Type B pancreatic cell (in vitro differentiated cells): Measurements from ENCODE around the gene UBAP2L. TPM values are rescaled to one million over a fixed set of nuclear protein-coding genes. Genes with fewer than 3 reads are reported as not detected.
"Not testable (repeated sequence)": the region's sequence is repeated elsewhere in the genome, so short reads cannot be mapped to it uniquely, and the experiment has no call there.

Experiments used
- DNase-seq: peaks from one replicate; pipeline ENCODE4 v3.0.0; 2021; ENCODE audit warnings: mixed read lengths; ENCODE audit not compliant: unreplicated experiment; ENCODE audit errors: extremely low spot score
- H3K27ac Mint-ChIP-seq: 2 replicates; pipeline ENCODE4 v1.8.0; 2021; ENCODE audit warnings: mild to moderate bottlenecking, mixed read lengths
- H3K27me3 Mint-ChIP-seq: 2 replicates; pipeline ENCODE4 v1.8.0; 2021; ENCODE audit warnings: mixed read lengths
- H3K36me3 Mint-ChIP-seq: 2 replicates; pipeline ENCODE4 v1.8.0; 2021; ENCODE audit warnings: mixed read lengths
- H3K4me1 Mint-ChIP-seq: one replicate; pipeline ENCODE4 v1.8.0; 2021; ENCODE audit warnings: mixed read lengths; ENCODE audit not compliant: unreplicated experiment
- H3K4me3 Mint-ChIP-seq: 2 replicates; pipeline ENCODE4 v1.8.0; 2021; ENCODE audit warnings: mild to moderate bottlenecking, mixed read lengths
- H3K9me3 Mint-ChIP-seq: 2 replicates; pipeline ENCODE4 v1.8.0; 2021; ENCODE audit warnings: mixed read lengths
- CTCF ChIP-seq: fragments of 200-600 bp; sonication (generic); conservative IDR thresholded peaks from 2 replicates; pipeline ENCODE4 v1.5.0; 2021; ENCODE audit warnings: antibody characterized with exemption, mild to moderate bottlenecking
- total RNA-seq: library from RNA; stranded (reverse); gene quantifications from 2 replicates; pipeline ENCODE4 v1.2.1, GENCODE V29; 2021; ENCODE audit warnings: low replicate concordance

The UBAP2L gene
- total RNA-seq, 1 donor from 2014 or later = 216 TPM

GRCh38 chr1:154265586-154265985, 44.8 kb downstream of the UBAP2L start:
- H3K4me1 Mint-ChIP-seq = no peaks in the 10 kb centered on the region
- H3K27ac Mint-ChIP-seq = no peak overlapping the region
- no peaks in the 10 kb centered on the region for H3K9me3 Mint-ChIP-seq
- DNase-seq = no peak
- H3K4me3 Mint-ChIP-seq = no peak overlapping the region
- no peaks in the 10 kb centered on the region for H3K27me3 Mint-ChIP-seq
- no peak for TF ChIP-seq CTCF
- peaks cover 18% of the 10 kb centered on the region for H3K36me3 Mint-ChIP-seq

GRCh38 chr1:154270833-154271232, 50.1 kb downstream of the UBAP2L start:
- H3K27ac Mint-ChIP-seq = peak overlapping the region; percentile 97
- peaks cover 4% of the 10 kb centered on the region for H3K36me3 Mint-ChIP-seq
- H3K4me3 Mint-ChIP-seq = peak overlapping the region; percentile 53
- peaks cover 17% of the 10 kb centered on the region for H3K4me1 Mint-ChIP-seq
- H3K27me3 Mint-ChIP-seq = no peaks in the 10 kb centered on the region
- H3K9me3 Mint-ChIP-seq = no peaks in the 10 kb centered on the region
- TF ChIP-seq CTCF = no peak
- DNase-seq = no peak

GRCh38 chr1:154272217-154272998, 51.7 kb downstream of the UBAP2L start, which contains the start of gene HAX1:
Gene HAX1, plus strand, starts transcription at chr1:154272629. Its CDS starts 95 bp downstream, at chr1:154272724.
- Mint-ChIP-seq H3K27ac (peak within 1 kb of the TSS; percentile 97), H3K4me3 (peak within 1 kb of the TSS; percentile 96), H3K27me3 (no peaks in the 10 kb centered on the region), H3K36me3 (peaks cover 4% of the 10 kb centered on the region), H3K4me1 (peaks cover 17% of the 10 kb centered on the region), H3K9me3 (no peaks in the 10 kb centered on the region)
- peak; percentile 85 for TF ChIP-seq CTCF
- DNase-seq = peak; percentile 88

GRCh38 chr1:154272999-154273563, 52.3 kb downstream of the UBAP2L start:
- H3K36me3 Mint-ChIP-seq = peaks cover 4% of the 10 kb centered on the region
- peak overlapping the region; percentile 97 for H3K27ac Mint-ChIP-seq
- H3K27me3 Mint-ChIP-seq = no peaks in the 10 kb centered on the region
- H3K9me3 Mint-ChIP-seq = no peaks in the 10 kb centered on the region
- DNase-seq = no peak
- no peak for TF ChIP-seq CTCF
- H3K4me1 Mint-ChIP-seq = peaks cover 17% of the 10 kb centered on the region
- H3K4me3 Mint-ChIP-seq = peak overlapping the region; percentile 96

GRCh38 chr1:154276797-154277196, 56.0 kb downstream of the UBAP2L start:
- no peak overlapping the region for H3K27ac Mint-ChIP-seq
- no peaks in the 10 kb centered on the region for H3K9me3 Mint-ChIP-seq
- H3K4me3 Mint-ChIP-seq = no peak overlapping the region
- peaks cover 4% of the 10 kb centered on the region for H3K36me3 Mint-ChIP-seq
- peaks cover 12% of the 10 kb centered on the region for H3K4me1 Mint-ChIP-seq
- TF ChIP-seq CTCF = peak; percentile 49
- H3K27me3 Mint-ChIP-seq = no peaks in the 10 kb centered on the region
- DNase-seq = no peak

GRCh38 chr1:154287591-154287990, 66.8 kb downstream of the UBAP2L start:
- not testable (repeated sequence) for H3K27ac Mint-ChIP-seq, H3K4me1 Mint-ChIP-seq, H3K36me3 Mint-ChIP-seq, DNase-seq, H3K9me3 Mint-ChIP-seq, H3K4me3 Mint-ChIP-seq, H3K27me3 Mint-ChIP-seq
